ENCODE results near the gene LCN10. TPM values are rescaled to one million over a fixed set of nuclear protein-coding genes. Genes with fewer than 3 reads are reported as not detected.

The LCN10 gene
- total and polyA plus RNA-seq, 2 of the 13 experiments (the other 11 are each of a cell fraction or from before 2014, with no cell fraction given), result 0.53 to 0.61 TPM

DNA sequence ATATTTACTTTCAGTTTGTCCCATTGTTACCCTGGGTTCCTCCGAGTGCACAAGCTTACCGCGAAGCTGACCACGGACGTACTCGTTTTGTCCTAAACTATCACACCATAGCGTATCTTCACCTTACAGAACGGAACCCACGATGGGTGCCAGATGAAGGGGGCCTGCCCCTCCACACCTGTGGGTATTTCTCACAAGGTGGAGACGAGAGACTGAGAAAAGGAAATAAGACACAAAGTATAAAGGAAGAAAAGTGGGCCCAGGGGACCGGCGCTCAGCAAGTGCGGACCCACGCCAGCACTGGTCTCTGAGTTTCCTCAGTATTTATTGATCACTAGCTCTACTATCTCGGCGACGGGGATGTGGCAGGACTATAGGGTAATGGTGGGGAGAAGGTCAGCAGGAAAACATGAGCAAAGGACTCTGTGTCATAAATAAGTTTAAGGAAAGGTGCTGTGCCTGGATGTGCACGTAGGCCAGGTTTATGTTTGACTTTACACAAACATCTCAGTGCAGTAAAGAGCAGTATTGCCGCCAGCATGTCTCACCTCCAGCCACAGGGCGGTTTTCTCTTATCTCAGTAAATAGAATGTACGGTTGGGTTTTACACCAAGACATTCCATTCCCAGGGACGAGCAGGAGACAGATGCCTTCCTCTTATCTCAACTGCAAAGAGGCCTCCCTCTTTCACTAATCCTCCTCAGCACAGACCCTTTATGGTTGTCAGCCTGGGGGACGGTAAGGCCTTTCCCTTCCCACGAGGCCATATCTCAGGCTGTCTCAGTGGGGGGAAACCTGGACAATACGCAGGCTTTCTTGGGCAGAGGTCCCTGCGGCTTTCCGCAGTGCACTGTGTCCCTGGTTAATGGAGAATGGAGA is 46.1 kb upstream of the LCN10 start (continued):
- peak; percentile 70; the same call in 1 of the 2 replicates for TF ChIP-seq ZNF142 (CRISPR knock-in tag; IDR thresholded peaks at IDR 0.05)
- peak; percentile 27; the same call in 1 of the 2 replicates for TF ChIP-seq HMG20B (CRISPR knock-in tag; conservative IDR thresholded peaks at IDR 0.05)
- peak; percentile 26; the same call in 1 of the 2 replicates for TF ChIP-seq KLF11 (CRISPR knock-in tag; IDR thresholded peaks at IDR 0.05)
